D721Med (cell line): ENCODE measurements around the gene SPEF2.

Source experiments
- DNase-seq: peaks from one replicate; pipeline ENCODE4 v3.0.0; 2011; ENCODE audit warnings: low spot score; ENCODE audit not compliant: insufficient read length
- FAIRE-seq: peaks from 2 replicates; lab custom pipeline; 2011; peaks lifted over from hg19 to GRCh38; lab: Jason Lieb, UNC
- TF ChIP-seq, protein P1 (sequence below): IDR thresholded peaks from 2 replicates; pipeline ENCODE4 v1.5.1; 2012; ENCODE audit warnings: mild to moderate bottlenecking, control low read depth; ENCODE audit not compliant: insufficient read depth; ENCODE audit errors: missing control alignments

SPEF2 gene

DNA sequence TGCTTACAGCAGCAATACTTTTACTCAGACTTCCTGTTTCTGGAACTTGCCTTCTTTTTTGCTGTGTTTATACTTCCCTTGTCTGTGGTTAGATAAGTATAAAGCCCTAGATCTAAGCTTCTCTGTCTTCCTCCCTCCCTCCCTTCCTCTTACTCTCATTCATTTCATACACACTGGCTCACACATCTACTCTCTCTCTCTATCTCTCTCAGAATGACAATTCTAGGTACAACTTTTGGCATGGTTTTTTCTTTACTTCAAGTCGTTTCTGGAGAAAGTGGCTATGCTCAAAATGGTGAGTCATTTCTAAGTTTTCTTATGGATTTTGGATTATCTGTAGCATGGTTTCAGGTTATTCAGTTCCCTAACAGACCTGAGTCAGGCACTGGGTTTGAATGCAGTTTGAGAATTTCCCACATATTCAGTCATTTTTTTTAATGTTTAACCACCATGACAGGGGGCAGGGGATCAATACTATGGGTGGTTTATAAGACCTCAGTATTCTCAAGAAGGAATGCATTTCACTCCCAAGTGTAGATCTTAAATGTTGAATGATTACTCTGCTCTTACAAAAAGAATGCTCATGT is 239.2 kb downstream of the SPEF2 start, which contains the start of gene IL7R:
Gene IL7R, plus strand, starts transcription at position 127 of the 587 bp plus-strand sequence. Its CDS starts 87 bp downstream, at position 214.
- FAIRE-seq (no peak), DNase-seq (no peak)
- TF ChIP-seq, protein P1, sequence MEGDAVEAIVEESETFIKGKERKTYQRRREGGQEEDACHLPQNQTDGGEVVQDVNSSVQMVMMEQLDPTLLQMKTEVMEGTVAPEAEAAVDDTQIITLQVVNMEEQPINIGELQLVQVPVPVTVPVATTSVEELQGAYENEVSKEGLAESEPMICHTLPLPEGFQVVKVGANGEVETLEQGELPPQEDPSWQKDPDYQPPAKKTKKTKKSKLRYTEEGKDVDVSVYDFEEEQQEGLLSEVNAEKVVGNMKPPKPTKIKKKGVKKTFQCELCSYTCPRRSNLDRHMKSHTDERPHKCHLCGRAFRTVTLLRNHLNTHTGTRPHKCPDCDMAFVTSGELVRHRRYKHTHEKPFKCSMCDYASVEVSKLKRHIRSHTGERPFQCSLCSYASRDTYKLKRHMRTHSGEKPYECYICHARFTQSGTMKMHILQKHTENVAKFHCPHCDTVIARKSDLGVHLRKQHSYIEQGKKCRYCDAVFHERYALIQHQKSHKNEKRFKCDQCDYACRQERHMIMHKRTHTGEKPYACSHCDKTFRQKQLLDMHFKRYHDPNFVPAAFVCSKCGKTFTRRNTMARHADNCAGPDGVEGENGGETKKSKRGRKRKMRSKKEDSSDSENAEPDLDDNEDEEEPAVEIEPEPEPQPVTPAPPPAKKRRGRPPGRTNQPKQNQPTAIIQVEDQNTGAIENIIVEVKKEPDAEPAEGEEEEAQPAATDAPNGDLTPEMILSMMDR = no peak

DNA sequence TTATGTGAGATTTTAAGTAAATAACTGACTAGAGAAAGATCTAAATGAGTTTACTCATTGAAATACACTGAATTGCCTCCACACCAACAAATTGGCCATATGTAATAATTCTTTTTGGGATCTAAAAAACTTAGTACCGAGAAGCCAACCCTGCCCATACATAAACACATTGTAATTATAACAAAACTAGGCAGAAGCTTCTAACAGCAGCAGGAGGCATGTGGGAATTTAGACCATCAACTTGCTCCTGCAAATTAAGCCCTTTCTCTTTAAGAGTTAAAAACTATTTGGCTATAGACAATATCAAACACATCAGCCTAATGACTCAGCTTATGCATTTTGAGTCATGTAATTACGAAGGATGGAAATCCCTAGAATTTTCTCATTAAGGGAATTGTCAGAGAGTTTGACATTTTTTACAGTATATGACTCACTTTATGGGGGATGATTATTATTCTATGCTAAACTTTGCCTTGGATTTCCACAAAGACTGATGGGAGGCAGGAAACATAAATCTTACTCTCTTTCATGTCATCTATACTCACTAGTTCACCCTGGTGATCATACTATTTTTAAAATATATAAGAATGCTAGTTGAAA is 240.0 kb downstream of the SPEF2 start:
- FAIRE-seq (no peak), DNase-seq (no peak)
- TF ChIP-seq, protein P1 = no peak

DNA sequence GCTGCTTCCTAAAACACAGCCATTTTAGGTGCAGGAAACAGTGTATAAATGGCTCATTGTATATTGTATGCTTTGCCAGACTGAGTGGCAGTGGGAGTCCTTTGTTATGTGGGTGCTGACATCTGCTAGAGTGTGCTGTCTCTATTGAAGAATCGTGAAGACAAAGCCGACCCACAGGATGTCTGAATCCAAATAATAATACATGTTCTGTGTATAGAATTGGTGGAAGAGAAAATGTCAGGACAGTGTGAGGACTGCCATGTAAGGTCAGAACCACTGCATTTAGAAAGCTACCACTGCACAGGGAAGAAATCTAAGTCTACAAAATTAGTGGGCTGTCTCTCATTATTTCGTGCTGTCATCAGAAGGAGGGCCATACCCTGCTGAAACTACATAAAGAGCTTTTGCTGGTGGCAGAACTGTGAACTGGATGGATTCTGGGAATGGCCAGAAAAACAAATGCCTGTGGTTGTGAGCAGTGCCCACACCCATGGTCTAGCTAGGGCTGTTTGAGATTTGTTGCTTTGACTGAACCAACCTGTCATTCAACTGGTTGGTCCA is 241.5 kb downstream of the SPEF2 start:
- DNase-seq (no peak), FAIRE-seq (no peak)
- TF ChIP-seq, protein P1 = no peak

DNA sequence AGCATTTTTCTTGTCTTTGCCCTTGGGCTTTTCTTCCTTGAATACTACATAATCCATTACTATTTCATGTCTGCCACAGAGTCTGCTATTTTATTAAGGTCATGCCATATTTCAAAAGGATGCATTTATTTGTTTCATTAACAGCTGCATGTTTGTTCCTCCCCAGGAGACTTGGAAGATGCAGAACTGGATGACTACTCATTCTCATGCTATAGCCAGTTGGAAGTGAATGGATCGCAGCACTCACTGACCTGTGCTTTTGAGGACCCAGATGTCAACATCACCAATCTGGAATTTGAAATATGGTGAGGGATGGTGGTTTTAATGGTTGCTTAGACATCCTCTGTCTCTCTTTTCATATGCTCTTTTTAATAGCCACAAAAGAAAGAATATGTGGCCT is 243.0 kb downstream of the SPEF2 start:
- TF ChIP-seq, protein P1 = no peak
- DNase-seq = no peak
- FAIRE-seq = no peak

DNA sequence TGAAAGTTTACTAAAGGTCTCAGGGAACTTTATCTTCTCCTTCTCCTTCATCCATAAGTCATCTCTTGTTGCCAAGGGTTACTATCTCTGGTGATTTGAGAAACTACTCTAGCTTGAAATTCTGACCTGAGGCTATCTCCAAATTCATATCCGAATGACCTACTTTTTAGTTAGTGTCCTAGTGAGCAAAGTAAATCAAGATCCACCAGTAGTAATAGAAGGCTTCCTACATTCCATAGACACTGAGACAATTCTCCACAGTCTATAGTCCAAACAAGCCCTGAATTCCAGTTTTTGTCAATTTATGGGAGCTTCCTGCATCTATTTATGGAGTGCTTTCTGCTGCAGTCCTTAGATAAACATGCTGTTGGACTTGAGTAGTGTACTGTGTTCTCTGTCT is 244.1 kb downstream of the SPEF2 start:
- FAIRE-seq (no peak), DNase-seq (no peak)
- TF ChIP-seq, protein P1 = no peak

DNA sequence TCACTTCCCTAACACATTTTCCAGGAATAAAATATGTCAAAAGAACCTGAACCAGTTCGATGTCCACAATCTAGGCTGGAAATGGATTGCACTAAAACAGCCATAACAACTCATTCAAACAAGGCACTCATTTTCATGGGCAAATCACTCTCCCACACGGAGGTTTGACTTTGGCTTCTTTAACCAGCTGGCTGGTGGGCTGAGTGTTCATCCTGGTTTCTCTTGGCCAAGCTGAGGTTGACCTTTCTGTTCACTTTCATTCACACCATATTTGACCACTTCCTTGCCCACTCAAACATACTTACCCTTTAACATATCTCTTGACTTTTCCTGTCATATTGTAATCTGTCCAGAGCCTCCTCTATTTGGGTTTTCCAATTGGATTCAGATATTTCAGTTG is 244.5 kb downstream of the SPEF2 start:
- FAIRE-seq (no peak), DNase-seq (no peak)
- TF ChIP-seq, protein P1 = no peak

DNA sequence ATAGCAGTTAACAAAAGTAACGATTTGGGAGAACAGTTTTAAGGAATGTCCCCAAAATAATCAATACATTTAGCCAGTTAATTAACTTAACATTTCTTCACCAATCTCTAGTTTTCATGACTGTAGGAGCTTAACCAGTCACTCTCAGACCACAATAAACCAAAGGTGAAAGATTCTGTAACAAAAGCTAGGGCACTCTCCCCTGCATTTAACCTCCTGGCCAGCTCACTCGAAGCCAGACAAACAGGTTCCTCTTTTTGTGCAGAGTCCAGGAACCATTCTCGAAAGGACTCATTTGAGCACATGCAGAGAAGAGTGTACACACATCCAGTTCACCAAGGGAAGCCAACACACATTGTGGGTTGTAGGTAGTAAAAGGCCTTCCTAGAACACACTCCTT is 245.5 kb downstream of the SPEF2 start:
- FAIRE-seq (no peak), DNase-seq (no peak)
- TF ChIP-seq, protein P1 = no peak
